DMS53 (cell line): Measurements from ENCODE around the gene LYRM2.

ENCODE experiments used
- DNase-seq: peaks from one replicate; lab custom pipeline; 2025; lab: John Stamatoyannopoulos, UW

LYRM2 gene

DNA sequence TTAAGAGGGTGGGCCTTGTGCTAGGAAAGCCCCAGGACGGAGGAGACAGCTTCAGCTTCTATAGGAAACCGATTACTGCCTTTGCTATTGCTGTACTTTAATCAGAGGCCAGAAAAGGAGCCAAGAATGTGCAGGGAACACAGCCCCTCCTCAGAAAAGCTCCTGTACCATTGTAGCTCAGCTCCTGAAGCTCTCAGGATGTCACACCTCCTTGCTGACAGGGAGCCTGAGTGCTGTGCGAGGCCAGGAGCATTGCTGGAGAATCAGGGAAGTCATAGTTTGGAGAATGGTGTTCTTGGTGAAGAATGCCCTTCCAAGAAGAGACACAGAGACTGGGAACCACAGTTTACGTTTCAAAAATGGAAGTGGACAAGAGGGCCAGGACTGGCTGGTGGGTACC, 46.8 kb downstream of the LYRM2 start:
- no peak for DNase-seq

DNA sequence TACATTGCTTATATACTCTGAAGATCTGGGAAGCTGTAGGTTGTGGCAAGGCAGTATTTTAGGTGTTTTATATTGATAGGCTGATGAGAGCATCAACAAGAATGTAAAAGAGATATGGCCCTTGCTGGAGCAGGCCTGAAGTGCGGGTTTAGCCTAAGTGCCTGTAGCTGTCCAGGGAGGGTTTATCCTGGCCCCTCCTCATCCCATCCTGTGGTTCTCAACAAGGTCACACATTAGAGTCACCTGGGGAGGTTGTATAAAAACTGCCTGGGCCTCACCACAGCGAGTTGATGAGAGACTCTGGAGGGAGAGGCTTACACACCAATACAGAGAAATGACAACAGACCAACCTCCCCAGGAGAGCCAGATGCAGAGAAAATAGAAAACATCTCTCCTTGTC, 48.4 kb downstream of the LYRM2 start:
- no peak for DNase-seq

DNA sequence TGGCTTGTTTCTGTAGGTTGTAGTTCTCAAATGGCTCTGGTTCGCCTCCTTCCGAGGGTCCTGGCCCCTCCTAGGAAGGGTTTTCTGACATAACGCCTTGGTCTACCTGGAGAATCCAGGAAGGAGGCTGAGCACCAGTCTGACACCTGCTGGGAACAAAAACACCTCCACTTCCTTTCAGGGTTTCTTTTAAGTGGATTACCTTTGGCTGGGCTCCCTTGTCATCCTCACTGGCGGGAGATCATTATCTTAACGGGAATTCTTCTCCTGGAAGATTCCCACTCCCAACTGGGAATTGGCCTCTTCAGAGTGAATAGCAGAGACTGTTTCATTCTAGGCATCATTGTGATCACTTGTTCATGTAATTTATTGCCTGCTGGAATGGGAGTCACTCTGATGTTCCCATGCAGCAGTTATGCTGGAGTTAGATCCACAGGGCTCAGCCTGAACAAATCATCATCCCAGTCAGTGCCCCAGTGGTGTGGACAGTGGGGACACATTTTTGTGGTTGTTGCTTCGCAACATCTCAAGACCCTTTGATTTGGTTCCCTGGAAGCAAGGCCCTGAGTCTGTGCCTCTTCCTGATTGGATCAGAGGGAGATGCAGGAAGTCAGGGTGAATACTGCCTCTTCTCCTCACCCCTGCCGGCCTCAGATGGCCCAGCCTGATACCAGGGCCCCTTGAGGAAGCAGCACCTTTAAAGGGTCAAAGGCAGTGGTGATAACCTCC, 49.1 kb downstream of the LYRM2 start:
- DNase-seq = no peak

DNA sequence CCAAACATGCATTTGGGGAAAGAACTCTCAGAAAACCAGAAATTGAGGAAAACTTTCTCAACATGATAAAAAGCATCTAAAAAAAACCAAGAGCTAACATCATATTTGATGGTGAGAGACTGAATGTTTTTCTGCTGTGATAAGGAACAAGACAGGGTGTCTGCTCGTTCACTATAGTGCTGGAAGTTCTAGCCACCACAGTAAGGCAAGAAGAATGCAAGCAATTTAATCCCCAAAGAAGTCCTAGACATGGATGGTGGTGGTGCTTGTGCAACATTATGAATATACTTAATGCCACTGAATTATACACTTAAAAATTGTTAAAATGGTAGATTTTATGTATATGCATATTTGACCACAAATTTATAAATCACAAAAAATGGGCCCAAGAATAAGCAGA, 53.4 kb downstream of the LYRM2 start:
- DNase-seq = no peak

DNA sequence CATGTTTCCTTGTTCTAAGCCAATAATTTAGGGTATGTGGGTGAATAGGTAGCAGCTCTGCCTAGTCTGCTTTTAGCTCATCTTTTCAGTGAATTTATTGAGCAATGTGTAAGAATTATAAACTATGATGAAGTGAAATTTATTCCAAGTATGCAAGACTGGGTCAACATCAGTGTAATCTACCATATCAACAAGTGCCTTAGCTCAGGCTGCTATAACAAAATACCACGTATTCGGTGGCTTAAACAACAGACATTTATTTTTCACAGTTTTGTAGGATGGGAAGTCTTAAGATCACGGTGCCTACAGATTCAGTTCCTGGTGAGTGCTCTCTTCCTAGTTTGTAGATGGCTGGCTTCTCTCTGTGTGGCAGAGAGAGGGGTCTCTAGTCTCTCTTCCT, 54.0 kb downstream of the LYRM2 start:
- no peak for DNase-seq

DNA sequence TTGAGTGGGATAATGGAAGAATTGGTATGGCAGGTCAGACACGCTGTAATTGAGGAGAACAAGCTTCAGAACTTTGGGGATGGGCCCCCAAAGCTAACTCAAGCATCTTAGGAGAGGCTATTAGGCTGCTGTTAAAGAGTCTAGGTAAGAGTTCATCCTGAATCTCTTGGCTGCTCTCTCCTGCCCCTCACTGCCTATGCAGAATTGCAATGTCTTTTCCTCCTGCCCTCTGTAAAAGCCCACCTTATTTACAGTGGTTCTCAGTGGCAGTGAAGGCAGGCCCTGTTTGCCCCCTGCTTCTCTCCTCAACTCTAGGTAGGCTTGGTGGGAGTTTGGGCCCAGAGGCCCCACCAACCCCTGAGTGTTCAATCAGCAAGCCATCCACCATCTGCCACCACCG, 55.0 kb downstream of the LYRM2 start:
- no peak for DNase-seq

DNA sequence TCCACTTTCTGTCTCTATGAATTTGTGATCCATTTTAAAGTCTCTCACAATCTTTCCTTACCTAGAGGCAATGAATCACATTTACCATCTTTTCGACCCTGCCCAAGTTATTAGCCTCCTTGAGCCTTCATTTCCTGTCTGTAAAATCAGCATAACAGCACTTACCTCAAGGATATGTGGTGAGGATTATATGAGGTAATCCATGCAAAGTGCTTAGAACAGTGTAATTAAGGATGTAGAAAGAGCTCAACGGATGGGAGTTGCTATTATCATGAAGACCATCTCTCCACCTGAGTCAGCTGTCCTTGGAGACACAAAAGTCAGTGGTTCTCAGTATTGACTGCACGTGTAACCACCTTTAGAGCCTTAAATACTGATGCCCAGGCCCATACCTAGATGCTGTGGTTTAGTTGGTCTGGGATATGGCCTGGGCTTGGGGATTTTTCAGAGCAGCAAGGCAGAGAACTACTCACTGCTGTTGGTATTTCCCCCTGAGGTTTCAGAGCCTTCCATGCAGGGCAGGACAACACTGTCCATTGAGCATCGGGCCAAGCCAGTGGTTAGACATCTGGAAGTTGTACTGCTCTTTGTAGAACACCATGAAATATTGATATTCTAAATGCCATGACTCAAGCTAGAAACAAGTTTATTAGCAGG, 55.8 kb downstream of the LYRM2 start:
- DNase-seq = no peak

DNA sequence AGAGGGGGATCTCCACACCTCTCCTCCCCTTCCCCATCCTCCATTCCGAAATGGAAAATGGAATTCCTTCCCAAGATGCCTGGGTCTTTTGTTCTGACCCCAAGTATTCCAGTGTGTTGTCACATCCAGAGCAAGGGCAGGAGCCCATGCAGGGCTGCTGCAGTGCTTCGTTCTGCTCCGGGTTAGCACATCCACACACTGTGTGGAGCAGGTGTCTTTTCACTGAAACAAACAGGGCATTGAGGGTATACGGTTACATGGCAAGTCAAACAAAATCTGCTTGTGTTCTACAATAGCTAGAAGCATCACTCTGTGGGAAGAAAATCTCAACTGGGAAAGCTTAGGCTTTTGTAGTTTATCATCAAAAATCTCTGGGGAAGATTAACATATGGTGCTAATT, 56.9 kb downstream of the LYRM2 start:
- DNase-seq = peak; percentile 56

DNA sequence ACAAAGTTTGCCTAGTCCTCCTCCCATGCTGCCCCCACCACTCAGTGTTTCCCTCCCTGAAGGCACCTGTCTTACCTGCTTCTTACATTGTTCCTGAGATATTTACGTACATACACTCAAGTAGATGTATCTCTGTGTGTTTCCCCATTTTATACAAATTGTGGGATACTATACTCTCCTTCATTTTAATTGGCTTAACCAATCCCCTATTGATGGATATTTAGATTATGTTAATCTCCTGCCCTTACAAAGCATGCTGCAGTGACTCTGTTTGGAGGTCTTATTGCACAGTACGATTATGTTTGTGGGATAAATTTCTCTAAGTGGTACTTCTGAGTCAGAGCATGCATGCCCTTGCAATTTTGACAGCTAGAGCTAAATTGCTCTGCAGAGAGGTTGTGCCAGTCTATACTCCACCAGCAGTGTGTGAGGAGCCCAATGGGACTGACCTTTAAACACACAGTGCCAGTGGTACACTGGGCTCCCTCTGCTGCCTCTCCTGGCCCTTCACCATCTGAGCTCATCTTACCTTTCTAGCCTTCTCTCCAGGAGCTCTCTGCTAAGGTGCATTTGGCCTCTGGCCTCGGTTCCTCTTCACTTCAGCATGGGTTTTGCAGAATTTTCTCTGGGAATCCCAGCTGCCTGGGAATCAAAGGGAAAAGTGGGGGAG, 57.4 kb downstream of the LYRM2 start:
- peak; percentile 20 for DNase-seq

DNA sequence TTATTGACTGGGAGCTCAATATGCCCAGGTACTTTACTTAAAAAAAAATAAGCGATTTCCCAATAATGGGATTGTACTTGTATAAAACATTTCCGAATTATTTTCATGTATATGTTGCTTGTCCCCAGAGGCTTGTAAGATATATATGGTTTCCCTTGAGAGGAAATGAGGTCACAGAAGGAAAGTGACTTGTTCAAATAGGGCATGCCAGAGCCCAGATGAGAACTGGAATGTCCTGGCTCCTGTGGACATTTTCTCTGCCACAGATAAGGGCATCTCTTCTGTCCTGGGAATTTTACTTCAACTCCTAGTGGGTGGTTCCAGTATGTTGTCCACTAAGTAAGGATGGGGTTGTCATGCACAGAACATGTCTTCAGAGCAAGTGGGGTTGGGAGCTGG, 63.0 kb downstream of the LYRM2 start:
- DNase-seq = no peak

DNA sequence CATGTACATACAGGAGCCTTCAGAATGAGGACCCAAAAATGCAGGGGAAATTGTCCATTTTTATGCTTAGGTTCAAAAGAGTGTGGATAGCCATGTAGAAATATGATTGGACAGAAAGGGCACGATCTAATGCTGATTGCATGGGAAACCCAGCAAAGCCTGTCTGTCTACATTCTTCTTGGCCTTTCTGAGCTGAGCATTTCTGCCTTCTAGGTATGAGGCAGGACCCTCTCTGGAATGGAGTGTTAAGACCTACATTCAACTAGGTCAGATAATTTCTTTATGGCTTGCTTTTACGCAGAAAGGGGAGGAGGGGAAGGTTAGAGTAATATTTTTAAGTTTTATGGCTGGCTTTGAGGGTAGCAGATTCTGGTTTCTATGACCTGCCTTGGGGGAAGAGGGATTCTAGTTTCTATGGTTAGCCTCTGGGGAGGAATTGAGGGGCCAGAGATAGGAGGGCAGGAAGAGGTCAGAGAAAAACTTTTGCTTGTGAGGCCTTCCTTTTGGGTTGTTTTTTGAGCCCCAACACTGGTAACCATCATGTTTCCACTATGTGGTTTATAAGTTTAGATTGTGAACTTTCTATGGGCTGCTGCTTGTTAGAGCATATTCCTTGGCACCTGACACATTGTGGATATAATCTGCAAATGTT, 63.5 kb downstream of the LYRM2 start:
- no peak for DNase-seq

DNA sequence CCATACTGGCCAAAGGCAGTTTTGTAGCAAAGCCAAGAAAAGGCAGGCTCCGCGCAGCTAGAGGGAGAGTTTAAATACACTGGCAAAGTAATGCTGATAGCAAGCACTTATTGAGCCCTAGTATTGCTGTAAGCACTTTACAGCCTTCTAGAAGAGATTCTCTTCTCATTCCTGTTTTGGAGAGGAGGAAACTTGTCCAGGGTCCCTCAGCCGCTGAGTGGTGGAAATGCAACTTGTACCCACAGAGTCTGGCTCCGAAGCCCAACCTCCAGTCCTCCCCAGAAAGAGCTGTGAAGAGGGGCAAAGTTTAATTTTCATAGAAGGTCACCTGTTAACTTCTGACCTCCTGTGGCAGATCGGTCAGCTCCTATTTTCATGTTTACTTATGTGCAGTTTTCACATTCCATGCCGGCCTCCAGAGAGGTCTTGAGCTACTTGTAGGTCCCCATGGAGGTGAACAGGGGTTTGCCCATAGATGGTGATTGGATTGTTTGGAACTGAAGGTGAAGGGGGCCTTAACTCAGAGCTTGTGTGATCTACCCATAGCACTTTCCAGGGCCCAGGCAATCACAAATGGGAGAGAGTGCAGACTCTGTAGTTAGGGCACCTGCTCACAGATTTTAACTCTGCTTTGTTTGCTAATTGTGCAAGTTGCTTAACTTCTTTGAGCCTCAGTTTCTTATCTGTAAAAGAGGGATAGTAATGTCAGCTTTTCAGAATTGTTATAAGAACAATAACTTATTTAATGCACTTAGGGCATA, 70.7 kb downstream of the LYRM2 start:
- DNase-seq = no peak

DNA sequence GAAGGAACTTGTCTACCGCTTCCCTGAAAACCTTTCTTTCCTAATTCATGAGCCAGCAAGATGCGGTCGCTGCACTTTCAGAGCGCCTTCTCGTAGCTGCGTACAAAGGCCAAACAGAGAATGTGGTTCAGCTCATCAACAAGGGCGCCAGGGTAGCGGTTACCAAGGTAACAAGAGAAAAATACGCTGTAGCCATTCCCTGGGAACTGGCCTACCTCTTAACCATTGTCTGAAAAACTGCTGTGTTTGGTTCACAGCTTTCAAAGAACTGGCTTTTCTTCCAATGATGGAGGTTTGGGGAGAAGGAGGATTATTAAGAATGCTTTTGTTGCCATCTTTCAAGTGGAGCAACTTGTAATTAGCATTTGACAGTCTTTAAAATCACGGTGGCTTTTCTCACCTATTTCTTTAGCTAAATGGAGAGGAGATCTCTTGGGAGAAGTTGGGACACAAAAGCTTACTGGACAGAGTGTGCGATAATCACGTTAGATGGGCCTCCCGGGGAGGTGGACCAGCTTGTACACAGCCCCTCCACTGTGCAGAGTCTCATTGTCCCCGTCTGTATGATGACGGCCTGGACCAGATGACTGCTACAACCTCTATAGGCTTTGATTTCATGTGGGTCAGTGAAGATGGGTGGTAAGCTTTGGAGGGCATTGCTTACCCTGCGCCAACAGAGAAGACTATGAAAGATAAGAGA, 71.5 kb downstream of the LYRM2 start:
- peak; percentile 37 for DNase-seq

DNA sequence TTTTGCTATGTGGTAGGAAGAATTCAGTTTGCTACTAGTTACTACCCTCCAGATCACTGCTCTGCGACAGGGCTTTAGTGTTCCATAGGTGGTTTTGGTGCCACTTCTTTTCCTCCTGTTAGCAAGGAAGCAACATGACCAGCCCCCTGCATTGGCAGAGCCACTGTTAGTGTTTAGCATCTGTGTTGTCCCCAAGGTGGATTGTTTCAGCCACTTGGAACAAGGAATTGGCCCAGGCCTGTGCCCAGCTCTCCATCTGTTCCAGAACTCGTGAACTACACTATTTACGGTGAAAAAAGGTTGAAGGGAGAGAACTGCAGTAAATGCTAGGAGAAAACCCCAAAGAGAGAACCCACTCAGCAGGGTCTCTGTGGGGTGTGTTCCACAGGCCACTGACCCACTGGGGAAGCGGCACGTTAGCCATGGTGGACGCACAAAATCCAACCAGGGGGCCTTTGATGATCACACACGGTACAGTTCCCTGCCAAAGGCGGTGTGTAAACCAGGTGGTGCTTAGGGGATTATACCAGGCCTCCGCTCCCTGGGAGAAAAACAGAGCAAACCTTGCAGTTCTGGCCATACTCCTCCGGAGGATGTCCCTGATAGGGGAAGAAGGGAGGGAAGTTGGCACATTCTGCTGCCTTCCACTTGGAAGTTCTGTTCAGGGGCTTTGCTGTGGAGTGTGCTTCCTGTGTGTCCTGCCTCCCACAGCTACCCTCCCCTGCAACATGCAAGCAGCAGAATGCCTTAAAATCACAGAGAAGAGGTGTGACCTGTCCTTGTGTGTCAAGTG, 72.3 kb downstream of the LYRM2 start:
- DNase-seq = no peak

DNA sequence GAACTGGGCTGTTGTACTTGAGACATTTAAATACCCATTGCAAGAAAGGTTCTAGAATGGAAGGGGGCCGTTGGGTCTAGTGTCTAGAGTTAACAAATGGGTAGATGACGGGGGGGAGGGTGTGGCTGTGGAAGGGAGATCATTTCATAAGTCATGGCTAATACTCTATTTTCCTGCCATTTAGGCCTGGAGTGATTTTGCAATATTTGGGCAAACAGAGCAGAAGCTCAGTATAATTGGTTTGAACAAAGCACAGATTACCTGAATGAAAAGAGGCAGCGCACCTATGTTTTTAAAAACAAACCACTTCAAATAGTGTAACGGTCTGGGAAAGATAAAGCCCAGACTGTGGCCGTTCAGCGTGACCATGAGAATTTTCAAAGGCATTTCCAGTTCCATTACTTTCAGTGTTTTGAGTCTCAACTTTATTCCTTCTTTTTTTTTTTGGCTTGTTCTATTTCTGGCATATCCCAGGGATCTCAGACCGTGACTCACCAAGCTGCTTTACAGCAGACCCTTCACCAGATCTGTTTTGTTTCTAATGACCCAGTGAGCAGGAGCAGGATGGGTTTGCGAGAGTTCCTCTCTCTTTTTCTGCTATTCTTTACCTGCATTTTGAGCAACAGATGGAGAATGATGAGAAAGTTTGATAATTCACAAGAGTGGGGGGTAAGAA, 73.7 kb downstream of the LYRM2 start:
- DNase-seq = no peak

DNA sequence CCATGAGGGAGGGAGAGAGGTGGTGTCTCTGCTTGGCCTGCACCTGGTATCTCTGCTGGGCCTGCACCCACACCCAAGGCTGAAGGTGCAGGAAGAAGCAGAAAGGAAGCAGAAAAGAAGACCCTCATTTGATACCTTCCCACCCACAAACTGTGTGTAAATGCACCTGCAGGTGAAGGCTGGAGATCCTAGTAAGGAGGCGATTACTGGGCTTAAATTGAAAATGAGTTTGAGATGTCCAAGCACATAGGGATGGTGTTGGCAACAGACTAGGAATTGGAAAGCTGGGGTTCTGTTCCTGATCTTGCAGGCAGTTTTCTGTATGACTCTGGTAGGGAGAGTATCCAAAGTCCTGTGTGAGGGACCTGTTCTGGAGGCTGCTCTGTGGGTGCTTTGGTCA, 74.7 kb downstream of the LYRM2 start:
- DNase-seq = no peak

DNA sequence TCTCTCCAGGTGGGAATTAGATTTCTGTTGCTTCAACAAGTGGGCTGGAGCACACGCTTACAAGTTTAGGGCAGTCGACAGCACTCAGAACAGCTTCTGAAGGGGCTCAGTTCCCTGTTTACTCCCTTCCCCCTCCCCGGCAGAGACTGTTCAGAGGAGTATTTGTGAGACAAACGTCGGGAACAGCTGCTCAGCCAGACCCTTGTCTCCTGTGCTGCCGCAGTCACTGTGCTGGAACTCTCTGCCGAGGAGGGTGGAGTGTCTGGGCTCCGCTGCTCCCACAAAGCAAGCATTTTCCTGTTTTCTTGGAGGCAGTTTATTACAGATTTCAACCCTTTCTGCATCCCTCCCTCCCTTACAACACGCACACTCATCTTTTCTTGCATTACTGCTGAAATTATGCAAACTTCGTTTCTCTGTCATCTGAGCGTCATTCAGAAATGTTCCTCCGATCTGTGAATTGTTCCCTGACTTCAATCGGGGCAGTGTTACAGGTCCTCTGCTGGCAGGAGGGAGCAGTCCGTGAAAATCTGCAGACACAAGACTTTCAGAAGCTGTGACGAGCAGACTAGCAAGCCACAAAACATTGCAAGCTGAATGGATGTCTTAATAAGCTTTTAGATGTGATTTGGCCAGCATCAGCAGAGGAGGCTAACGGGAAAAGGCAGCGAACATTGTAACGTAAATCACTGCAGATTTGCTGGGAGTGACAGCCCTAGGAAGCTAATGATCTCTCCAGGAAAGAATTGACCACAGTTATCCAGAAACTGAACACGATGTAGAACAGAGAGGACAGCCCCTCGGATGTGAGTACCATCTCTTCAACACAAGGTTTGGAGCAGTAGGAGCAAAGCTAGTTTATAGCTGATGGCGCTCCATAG, 76.2 kb downstream of the LYRM2 start:
- DNase-seq = no peak

DNA sequence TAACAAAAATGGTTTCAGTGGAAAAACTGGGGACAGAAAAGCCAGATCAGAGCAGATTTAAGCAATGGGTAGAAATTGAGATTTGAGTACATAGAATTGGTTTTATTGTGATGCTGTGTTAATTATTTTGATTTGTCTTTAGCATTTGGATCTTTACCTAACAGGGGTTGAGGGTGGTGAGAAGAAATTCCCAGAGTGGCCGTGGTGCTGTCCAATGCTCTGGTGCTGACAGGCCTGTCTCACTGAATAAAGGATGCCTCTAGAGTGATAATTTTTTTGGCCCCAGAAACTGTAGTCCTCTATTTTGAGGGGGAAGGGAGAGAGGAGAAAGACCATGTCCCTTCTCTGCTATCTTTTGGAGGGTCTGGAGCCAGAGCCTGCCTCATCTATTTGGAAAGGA, 79.1 kb downstream of the LYRM2 start:
- DNase-seq = no peak

DNA sequence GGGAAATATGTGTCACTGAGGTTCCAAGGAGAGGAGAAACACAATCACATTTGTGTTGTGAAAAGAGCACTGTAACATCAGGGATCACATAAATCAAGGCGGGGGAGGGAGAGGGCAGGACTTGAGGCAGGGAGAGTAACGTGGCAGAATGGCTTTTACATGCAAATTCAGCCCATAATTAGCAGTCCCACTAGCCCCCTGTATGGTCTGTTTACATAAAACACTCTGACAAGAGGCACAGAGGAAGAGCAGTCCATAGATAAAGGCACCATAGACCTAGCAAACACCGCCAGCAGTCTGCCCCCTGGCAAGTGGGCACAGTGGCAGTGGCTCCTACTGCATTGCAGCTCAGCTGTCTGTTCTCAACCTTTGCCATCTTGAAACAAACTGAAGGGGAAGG, 82.7 kb downstream of the LYRM2 start:
- DNase-seq = no peak
